IMR-90 (cell line): ENCODE data around the gene SERPINB8. TPM values are rescaled to one million over a fixed set of nuclear protein-coding genes. Genes with fewer than 3 reads are reported as not detected.

Experiments used
- ATAC-seq: fragments of 200-7000 bp; cut with Tn5 transposase; 2 replicates; pipeline ENCODE4 v1.9.1; 2020; ENCODE audit warnings: low read depth, mild to moderate bottlenecking, moderate library complexity
- BruUV-seq: library from RNA; stranded (reverse); fragments of 400-500 nt; replicated peaks from 2 replicates; lab custom pipeline; 2021; lab: Mats Ljungman, UMichigan
- CTCF ChIA-PET: fragments of 300-600 bp; formaldehyde crosslinking; extraction: SDS; loops from one replicate; lab custom pipeline; 2021; ENCODE audit warnings: antibody characterized with exemption; lab: Yijun Ruan, JAX
- POLR2A ChIA-PET: fragments of 300-600 bp; sonication (Branson Sonifier 250); formaldehyde crosslinking; loops from one replicate; lab custom pipeline; 2022; ENCODE audit warnings: antibody characterized with exemption; ENCODE audit not compliant: unreplicated experiment; lab: Charles Lee
- DNase-seq: peaks from one replicate; pipeline ENCODE4 v3.0.0; 2013
- H2AFZ ChIP-seq: replicated peaks from 2 replicates; pipeline ENCODE3; 2013; ENCODE audit warnings: low read length, mild to moderate bottlenecking; ENCODE audit not compliant: poor library complexity
- H2AK5ac ChIP-seq: 2 replicates; pipeline ENCODE4 v1.6.1; 2013; ENCODE audit warnings: low read depth, low read length, inconsistent platforms
- H2AK9ac ChIP-seq: replicated peaks from 2 replicates; pipeline ENCODE3; 2013; ENCODE audit warnings: mild to moderate bottlenecking, low read depth, low read length, moderate library complexity; ENCODE audit not compliant: poor library complexity
- H2BK120ac ChIP-seq: 2 replicates; pipeline ENCODE4 v1.6.1; 2013; ENCODE audit warnings: low read depth, low read length, inconsistent platforms
- H2BK15ac ChIP-seq: 3 replicates; pipeline ENCODE4 v1.6.1; 2013; ENCODE audit warnings: low read depth, low read length, inconsistent platforms
- H2BK20ac ChIP-seq: 2 replicates; pipeline ENCODE4 v1.6.1; 2013; ENCODE audit warnings: low read depth, mild to moderate bottlenecking, inconsistent platforms, low read length, moderate library complexity
- H2BK5ac ChIP-seq: 2 replicates; pipeline ENCODE4 v1.6.1; 2013; ENCODE audit warnings: mild to moderate bottlenecking, low read depth, low read length, inconsistent platforms; ENCODE audit not compliant: poor library complexity, severe bottlenecking
- H3K14ac ChIP-seq: replicated peaks from 2 replicates; pipeline ENCODE4 v1.6.1; 2013; ENCODE audit warnings: low read depth, low read length, inconsistent platforms
- H3K18ac ChIP-seq: 2 replicates; pipeline ENCODE4 v1.6.1; 2013; ENCODE audit warnings: low read depth, low read length, control low read depth
- H3K23ac ChIP-seq: 2 replicates; pipeline ENCODE4 v1.6.1; 2013; ENCODE audit warnings: low read depth, low read length, inconsistent platforms
- H3K27ac ChIP-seq: 2 replicates; pipeline ENCODE4 v1.5.1; 2013; ENCODE audit warnings: mild to moderate bottlenecking, control low read depth, low read length; ENCODE audit not compliant: insufficient read depth
- H3K27me3 ChIP-seq: 2 replicates; pipeline ENCODE4 v1.6.1; 2013; ENCODE audit warnings: low read length; ENCODE audit not compliant: control insufficient read depth, insufficient read depth
- H3K36me3 ChIP-seq: 2 replicates; pipeline ENCODE4 v1.6.1; 2013; ENCODE audit warnings: low read length, mixed read lengths; ENCODE audit not compliant: control insufficient read depth, insufficient read depth
- H3K4ac ChIP-seq: 2 replicates; pipeline ENCODE4 v1.6.1; 2013; ENCODE audit warnings: low read depth, low read length, inconsistent platforms
- H3K4me1 ChIP-seq: 2 replicates; pipeline ENCODE4 v1.6.1; 2013; ENCODE audit warnings: low read length, mixed read lengths; ENCODE audit not compliant: control insufficient read depth, insufficient read depth
- H3K4me2 ChIP-seq: 2 replicates; pipeline ENCODE4 v1.6.1; 2013; ENCODE audit warnings: low read depth, mild to moderate bottlenecking, control low read depth, low read length, moderate library complexity
- H3K4me3 ChIP-seq: 2 replicates; pipeline ENCODE4 v1.5.1; 2013; ENCODE audit warnings: low read depth, mild to moderate bottlenecking, control low read depth, low read length, moderate library complexity; ENCODE audit not compliant: insufficient read depth
- H3K56ac ChIP-seq: 2 replicates; pipeline ENCODE4 v1.6.1; 2013; ENCODE audit warnings: low read length, inconsistent platforms; ENCODE audit not compliant: insufficient read depth; ENCODE audit errors: extremely low read depth
- H3K79me1 ChIP-seq, 2 experiments: 2 replicates each; pipeline ENCODE4 v1.6.1; 2013; ENCODE audit warnings: low read length in 2 of 2, inconsistent platforms in 1 of 2, low read depth in 1 of 2
- H3K9ac ChIP-seq: 2 replicates; pipeline ENCODE4 v1.6.1; 2013; ENCODE audit warnings: low read depth, low read length, control low read depth
- H3K9me1 ChIP-seq: 2 replicates; pipeline ENCODE4 v1.6.1; 2013; ENCODE audit warnings: low read length, inconsistent platforms; ENCODE audit not compliant: insufficient read depth
- H3K9me3 ChIP-seq: 2 replicates; pipeline ENCODE4 v1.6.1; 2013; ENCODE audit warnings: low read length; ENCODE audit not compliant: control insufficient read depth, insufficient read depth
- H4K20me1 ChIP-seq: 2 replicates; pipeline ENCODE4 v1.6.1; 2013; ENCODE audit warnings: low read length, inconsistent platforms; ENCODE audit not compliant: insufficient read depth
- H4K5ac ChIP-seq: 2 replicates; pipeline ENCODE4 v1.6.1; 2013; ENCODE audit warnings: mild to moderate bottlenecking, low read depth, low read length, control low read depth
- H4K8ac ChIP-seq, 2 experiments: 2 replicates each; pipeline ENCODE4 v1.6.1; 2013; ENCODE audit warnings: low read depth in 2 of 2, low read length in 2 of 2, control low read depth in 1 of 2, inconsistent platforms in 1 of 2
- H4K91ac ChIP-seq: 2 replicates; pipeline ENCODE4 v1.6.1; 2013; ENCODE audit warnings: low read depth, low read length, inconsistent platforms; ENCODE audit not compliant: insufficient read depth
- CTCF ChIP-seq: conservative IDR thresholded peaks from 2 replicates; pipeline ENCODE4 v1.5.1; 2012; ENCODE audit warnings: mild to moderate bottlenecking, low read depth, low read length, improper control_type of control experiment
- FOS ChIP-seq: fragments of 150-350 bp; IDR thresholded peaks from 2 replicates; pipeline ENCODE4 v1.6.1; 2016; ENCODE audit warnings: low read depth, low read length
- MXI1 ChIP-seq: IDR thresholded peaks from 2 replicates; pipeline ENCODE4 v1.6.1; 2012; ENCODE audit warnings: low read depth, mild to moderate bottlenecking, low read length, moderate library complexity, borderline replicate concordance
- NFE2L2 ChIP-seq: fragments of 150-350 bp; IDR thresholded peaks from 2 replicates; pipeline ENCODE4 v1.6.1; 2016; ENCODE audit warnings: low read depth, mild to moderate bottlenecking, low read length
- RAD21 ChIP-seq: IDR thresholded peaks from 2 replicates; pipeline ENCODE4 v1.6.1; 2012; ENCODE audit warnings: low read length, improper control_type of control experiment
- RCOR1 ChIP-seq: IDR thresholded peaks from 2 replicates; pipeline ENCODE4 v1.6.1; 2012; ENCODE audit warnings: mild to moderate bottlenecking, low read length, improper control_type of control experiment; ENCODE audit not compliant: insufficient replicate concordance
- SMC3 ChIP-seq: fragments of 150-350 bp; IDR thresholded peaks from 2 replicates; pipeline ENCODE4 v1.6.1; 2016; ENCODE audit warnings: low read depth, mild to moderate bottlenecking, antibody characterized with exemption, low read length, moderate library complexity
- USF2 ChIP-seq: fragments of 150-350 bp; IDR thresholded peaks from 2 replicates; pipeline ENCODE4 v1.6.1; 2017; ENCODE audit warnings: mild to moderate bottlenecking, antibody characterized with exemption, low read length, low read depth
- WGBS, 2 experiments: methylation state at CpG; one replicate each; pipeline versions ENCODE4 v1.1.5 to v1.1.7; 2013; ENCODE audit warnings: missing lambda C conversion rate in 2 of 2; ENCODE audit not compliant: insufficient read length in 1 of 2; ENCODE audit errors: extremely low coverage in 2 of 2; 5-methylcytosine and 5-hydroxymethylcytosine counted together
- dilution Hi-C: fragments of 300-500 bp; cut with HindIII; formaldehyde crosslinking; loops from one replicate; pipeline ENCODE4 v1.14.3; 2018; ENCODE audit warnings: low sequenced_read_pairs; ENCODE audit not compliant: unreplicated experiment
- in situ Hi-C: fragments of 300-500 bp; cut with MboI; formaldehyde crosslinking; loops from 3 replicates; pipeline ENCODE4 v1.14.3; 2019; ENCODE audit warnings: low sequenced_read_pairs, inconsistent platforms, mixed read lengths
- intact Hi-C: fragments of 100-400 bp; cut with micrococcal nuclease; formaldehyde crosslinking; loops from 2 replicates; pipeline ENCODE4 v1.10.0; 2022
- polyA plus RNA-seq, 3 experiments: library from polyadenylated mRNA; depleted of rRNA; stranded (reverse); fragments of >200 nt; gene quantifications; 2 replicates each; pipeline ENCODE4 v1.2.3, GENCODE V29; 2012; ENCODE audit warnings: low replicate concordance in 1 of 3
- total RNA-seq: library from RNA; depleted of rRNA; stranded (reverse); fragments of >200 nt; gene quantifications from 2 replicates; pipeline ENCODE4 v1.2.3, GENCODE V29; 2012

Gene SERPINB8
- total and polyA plus RNA-seq, 2 of the 4 experiments (the other 2 are of a cell fraction), result 14.3 to 16.7 TPM

- Histone ChIP-seq H3K27ac (no peak overlapping the region), H3K4ac (peak overlapping the region; percentile 22; the same call in 1 of the 2 replicates), H3K4me2 (peak overlapping the region; percentile 90), H3K14ac (peak overlapping the region; percentile 59), H4K91ac (no peak overlapping the region; the same call in 1 of the 2 replicates), H3K56ac (no peak overlapping the region), H2AFZ (peak overlapping the region; percentile 93), H3K9me1 (no peaks in the 10 kb centered on the region), H2BK120ac (no peak overlapping the region), H3K9me3 (no peaks in the 10 kb centered on the region), H3K36me3 (no peaks in the 10 kb centered on the region), H2AK5ac (no peak overlapping the region), H3K4me3 (peak overlapping the region; percentile 54), H2BK5ac (no peak overlapping the region), H3K27me3 (peaks cover 18% of the 10 kb centered on the region), H4K20me1 (no peaks in the 10 kb centered on the region), H4K8ac (peak overlapping the region; percentile 59 to 84; a peak in 3 of 4 replicates), H3K23ac (0 out of 2 replicates have a peak overlapping the region, but pooled peaks have one; percentile 51), H3K4me1 (no peaks in the 10 kb centered on the region), H2AK9ac (peak overlapping the region; percentile 67), H3K18ac (no peak overlapping the region), H4K5ac (no peak overlapping the region; the same call in 1 of the 2 replicates), H3K9ac (peak overlapping the region; percentile 30; the same call in 1 of the 2 replicates), H2BK20ac (0 out of 2 replicates have a peak overlapping the region, but pooled peaks have one; percentile 33), H2BK15ac (no peak overlapping the region; the same call in 2 of the 3 replicates), H3K79me1 (no peaks in the 10 kb centered on the region)
- DNase-seq (peak; percentile 45), ATAC-seq (peak; percentile 98)
- in situ Hi-C loops, result no loop called here
- TF ChIP-seq FOS (no peak), USF2 (no peak), SMC3 (peak; percentile 56), RAD21 (peak; percentile 68), RCOR1 (no peak), MXI1 (no peak), CTCF (peak; percentile 67), NFE2L2 (no peak)
- intact Hi-C loops, result loop anchor here (1.0 to 2.0 kb wide), 2 partner anchors 88 to 418 kb away; no protein-coding TSS in a partner anchor
- CTCF ChIA-PET, result interaction anchor here (0.5 to 1.8 kb wide), 16 partner anchors 11 to 1510 kb away, joined by 3 to 6 read pairs (median 4); no protein-coding TSS in a partner anchor
- WGBS, 2 experiments, result 4% methylated on average over 10 of the region's 54 CpGs; no CpG with 5 or more reads in 1 of the 2 experiments
- BruUV-seq, result no TSS peak
- dilution Hi-C loops, result no loop called here
- POLR2A ChIA-PET, result interaction anchor here (0.6 to 1.5 kb wide), 3 partner anchors 11 to 67 kb away, joined by 3 to 6 read pairs (median 5); no protein-coding TSS in a partner anchor
These were observed 33.5 kb upstream of the SERPINB8 start for GRCh38 chr18:63936156-63936931.
